HPDE6-E6E7 (cell line): ENCODE results near the gene CCDC116.
"Not testable (repeated sequence)": the region's sequence is repeated elsewhere in the genome, so short reads cannot be mapped to it uniquely, and the experiment has no call there.

ENCODE experiments used
- DNase-seq: peaks from one replicate; pipeline ENCODE4 v3.0.0; 2011; ENCODE audit warnings: missing footprints; ENCODE audit errors: extremely low spot score

Gene CCDC116

GRCh38 chr22:21629255-21630149 lies 3.1 kb upstream of the CCDC116 start, which contains the start of gene YDJC:
YDJC (minus strand) TSS chr22:21630022; CDS start chr22:21630014, 8 bp downstream.
- peak; percentile 88 for DNase-seq

- no peak for DNase-seq
These were observed 1.5 kb upstream of the CCDC116 start for GRCh38 chr22:21631025-21631424.

- DNase-seq, result no peak
These were observed 371 bp downstream of the CCDC116 start for GRCh38 chr22:21632931-21633330.

- DNase-seq, result no peak
These were observed 921 bp downstream of the CCDC116 start for GRCh38 chr22:21633481-21633880.

GRCh38 chr22:21634081-21634480 lies 1.5 kb downstream of the CCDC116 start:
- DNase-seq, result no peak

- no peak for DNase-seq
These were observed 2.3 kb downstream of the CCDC116 start for GRCh38 chr22:21634844-21635243.

GRCh38 chr22:21635771-21636510 lies 3.4 kb downstream of the CCDC116 start:
- DNase-seq, result no peak

- DNase-seq, result no peak
These were observed 4.2 kb downstream of the CCDC116 start for GRCh38 chr22:21636629-21637218.

GRCh38 chr22:21637450-21637849 lies 4.9 kb downstream of the CCDC116 start:
- not testable (repeated sequence) for DNase-seq

GRCh38 chr22:21639359-21639758 lies 6.8 kb downstream of the CCDC116 start:
- no peak for DNase-seq

- no peak for DNase-seq
These were observed 8.2 kb downstream of the CCDC116 start for GRCh38 chr22:21640810-21641209.

GRCh38 chr22:21641417-21641788 lies 8.8 kb downstream of the CCDC116 start:
- no peak for DNase-seq

GRCh38 chr22:21641789-21642583 lies 9.4 kb downstream of the CCDC116 start, which contains the start of gene SDF2L1:
SDF2L1 (plus strand) TSS chr22:21642302; CDS start chr22:21642337, 35 bp downstream.
- peak; percentile 98 for DNase-seq

- no peak for DNase-seq
These were observed 10.3 kb downstream of the CCDC116 start for GRCh38 chr22:21642584-21643448.

GRCh38 chr22:21643533-21644357 lies 11.2 kb downstream of the CCDC116 start:
- no peak for DNase-seq

- not testable (repeated sequence) for DNase-seq
These were observed 13.0 kb downstream of the CCDC116 start for GRCh38 chr22:21645513-21645912.

GRCh38 chr22:21646608-21647590 lies 14.3 kb downstream of the CCDC116 start:
- DNase-seq, result no peak

GRCh38 chr22:21650280-21650679 lies 17.7 kb downstream of the CCDC116 start:
- DNase-seq, result no peak
